ENCODE results near the gene SCNN1G.
A peak's percentile ranks its signal among the peaks of the same experiment; 100 is the strongest.

Gene SCNN1G

GRCh38 chr16:23146877-23147601 is 35.5 kb upstream of the SCNN1G start:
- DNase-seq (ENCODE audit: low read depth) = no peak
- TF ChIP-seq, protein P1, sequence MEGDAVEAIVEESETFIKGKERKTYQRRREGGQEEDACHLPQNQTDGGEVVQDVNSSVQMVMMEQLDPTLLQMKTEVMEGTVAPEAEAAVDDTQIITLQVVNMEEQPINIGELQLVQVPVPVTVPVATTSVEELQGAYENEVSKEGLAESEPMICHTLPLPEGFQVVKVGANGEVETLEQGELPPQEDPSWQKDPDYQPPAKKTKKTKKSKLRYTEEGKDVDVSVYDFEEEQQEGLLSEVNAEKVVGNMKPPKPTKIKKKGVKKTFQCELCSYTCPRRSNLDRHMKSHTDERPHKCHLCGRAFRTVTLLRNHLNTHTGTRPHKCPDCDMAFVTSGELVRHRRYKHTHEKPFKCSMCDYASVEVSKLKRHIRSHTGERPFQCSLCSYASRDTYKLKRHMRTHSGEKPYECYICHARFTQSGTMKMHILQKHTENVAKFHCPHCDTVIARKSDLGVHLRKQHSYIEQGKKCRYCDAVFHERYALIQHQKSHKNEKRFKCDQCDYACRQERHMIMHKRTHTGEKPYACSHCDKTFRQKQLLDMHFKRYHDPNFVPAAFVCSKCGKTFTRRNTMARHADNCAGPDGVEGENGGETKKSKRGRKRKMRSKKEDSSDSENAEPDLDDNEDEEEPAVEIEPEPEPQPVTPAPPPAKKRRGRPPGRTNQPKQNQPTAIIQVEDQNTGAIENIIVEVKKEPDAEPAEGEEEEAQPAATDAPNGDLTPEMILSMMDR (conservative IDR thresholded peaks at IDR 0.05; ENCODE audit: low read depth, low read length) = no peak
- no peak overlapping the region for H3K4me3 ChIP-seq (ENCODE audit: low read length)

- DNase-seq (ENCODE audit: low read depth) = no peak
- TF ChIP-seq, protein P1 (conservative IDR thresholded peaks at IDR 0.05; ENCODE audit: low read depth, low read length) = no peak
- H3K4me3 ChIP-seq (ENCODE audit: low read length) = no peak overlapping the region
These were observed 34.9 kb upstream of the SCNN1G start for GRCh38 chr16:23147666-23148065.

DNA sequence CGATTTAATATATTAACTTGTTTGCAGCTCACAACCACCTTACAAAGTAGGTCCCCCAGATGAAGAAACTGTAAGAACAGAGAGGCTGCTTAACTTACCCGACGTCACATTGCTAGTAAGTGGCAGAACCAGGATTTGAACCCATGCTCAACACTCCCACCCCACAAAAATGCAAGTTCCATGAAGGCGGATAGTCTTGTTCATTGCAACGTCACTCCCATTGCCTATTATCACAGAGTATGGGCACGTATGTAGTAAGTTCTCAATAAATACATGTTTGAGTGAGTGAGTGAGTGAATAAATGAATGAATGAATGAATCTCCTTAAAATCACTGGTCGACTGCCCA is 34.4 kb upstream of the SCNN1G start:
- DNase-seq (ENCODE audit: low read depth) = no peak
- TF ChIP-seq, protein P1 (conservative IDR thresholded peaks at IDR 0.05; ENCODE audit: low read depth, low read length) = no peak
- H3K4me3 ChIP-seq (ENCODE audit: low read length) = peak overlapping the region; percentile 61

GRCh38 chr16:23148513-23149266 is 33.9 kb upstream of the SCNN1G start:
- TF ChIP-seq, protein P1 (conservative IDR thresholded peaks at IDR 0.05; ENCODE audit: low read depth, low read length) = no peak
- peak overlapping the region; percentile 61 for H3K4me3 ChIP-seq (ENCODE audit: low read length)
- DNase-seq (ENCODE audit: low read depth) = no peak

DNA sequence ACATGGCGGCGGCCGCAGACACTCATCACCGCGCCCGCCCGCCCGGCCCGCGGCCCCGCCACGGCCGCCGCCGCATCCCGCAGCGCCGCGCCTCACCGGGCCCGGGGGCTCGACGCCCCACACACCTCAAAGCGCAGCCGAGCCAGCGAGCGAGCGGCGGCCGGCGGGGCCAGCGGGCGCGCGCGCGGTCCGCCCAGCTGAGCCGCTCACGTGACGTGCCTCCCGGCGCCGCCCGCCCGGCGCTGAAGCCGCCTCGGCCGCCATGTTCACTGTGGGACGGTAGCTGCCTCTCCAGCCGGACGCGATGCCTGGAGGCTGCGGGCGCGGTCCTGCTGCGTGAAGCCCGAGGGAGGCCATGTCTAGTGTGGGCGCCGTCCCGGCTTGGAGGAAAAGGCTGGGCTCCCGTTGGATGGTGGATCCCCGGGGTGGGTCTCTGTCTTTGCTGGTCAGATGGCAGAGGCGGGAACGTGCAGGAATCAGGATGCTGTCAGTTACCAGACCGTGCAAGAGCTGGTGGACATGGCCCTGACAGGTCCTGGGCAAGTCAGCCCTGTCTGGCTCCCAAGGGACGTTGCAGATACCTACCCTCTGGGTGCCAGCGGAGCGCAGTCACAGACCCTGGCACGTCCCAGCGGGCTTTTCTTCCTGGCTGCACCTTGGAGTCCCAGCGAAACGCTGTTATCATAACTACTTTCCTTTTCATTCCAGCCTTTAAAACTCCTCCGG is 33.1 kb upstream of the SCNN1G start, which contains the start of gene USP31:
Gene USP31, minus strand, starts transcription at position 186 of the 726 bp plus-strand sequence. Its CDS starts 182 bp downstream, at position 4.
- TF ChIP-seq, protein P1 (conservative IDR thresholded peaks at IDR 0.05; ENCODE audit: low read depth, low read length) = no peak
- peak within 1 kb of the TSS; percentile 71 for H3K4me3 ChIP-seq (ENCODE audit: low read length)
- peak; percentile 79 for DNase-seq (ENCODE audit: low read depth)

GRCh38 chr16:23149993-23150364 is 32.6 kb upstream of the SCNN1G start:
- peak overlapping the region; percentile 71 for H3K4me3 ChIP-seq (ENCODE audit: low read length)
- DNase-seq (ENCODE audit: low read depth) = no peak
- TF ChIP-seq, protein P1 (conservative IDR thresholded peaks at IDR 0.05; ENCODE audit: low read depth, low read length) = no peak
